Fibroblast of skin of right biceps (primary cell): ENCODE measurements around the gene IRF6.
A peak's percentile ranks its signal among the peaks of the same experiment; 100 is the strongest.

Experiments used
- DNase-seq: peaks from one replicate; pipeline ENCODE4 v3.0.0-alpha.2; 2013

Gene IRF6

DNA sequence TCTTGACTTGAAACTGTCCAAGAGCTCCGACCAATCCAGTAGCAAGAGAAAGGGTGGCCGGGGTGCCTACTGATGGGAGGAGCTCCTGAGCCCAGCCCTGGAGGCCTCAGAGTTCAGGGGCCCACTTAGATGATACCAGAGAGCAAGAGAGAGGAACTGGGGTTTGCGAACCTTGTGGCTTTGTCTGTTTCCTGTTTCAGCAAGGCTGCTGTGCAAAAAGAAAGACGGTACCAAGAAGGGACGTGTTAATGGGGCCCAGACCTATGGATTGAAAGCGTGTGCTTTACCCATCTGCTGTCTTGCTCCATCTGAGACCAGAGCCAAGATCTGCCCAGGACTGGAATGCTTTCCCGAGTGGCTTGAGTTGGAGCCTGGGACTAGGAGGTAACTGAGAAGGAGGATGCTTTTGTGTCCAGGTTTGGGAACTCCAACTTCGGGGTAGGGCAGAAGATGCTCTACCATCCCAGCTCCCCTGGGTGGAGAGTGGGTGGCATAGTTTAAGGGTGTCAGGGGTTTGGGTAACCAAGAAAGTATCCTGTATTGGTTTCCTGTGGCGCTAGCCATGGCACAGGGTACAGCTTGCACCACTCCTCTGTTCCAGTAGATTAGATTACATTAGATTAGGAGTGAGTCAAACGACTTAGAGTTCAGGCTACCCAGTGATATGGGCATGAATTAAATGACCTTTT, 49.9 kb downstream of the IRF6 start, which contains the start of gene TRAF3IP3:
TRAF3IP3 (plus strand) TSS at position 128 of the 689 bp plus-strand sequence. CDS start 3,987 bp downstream, outside the sequence.
- no peak for DNase-seq

DNA sequence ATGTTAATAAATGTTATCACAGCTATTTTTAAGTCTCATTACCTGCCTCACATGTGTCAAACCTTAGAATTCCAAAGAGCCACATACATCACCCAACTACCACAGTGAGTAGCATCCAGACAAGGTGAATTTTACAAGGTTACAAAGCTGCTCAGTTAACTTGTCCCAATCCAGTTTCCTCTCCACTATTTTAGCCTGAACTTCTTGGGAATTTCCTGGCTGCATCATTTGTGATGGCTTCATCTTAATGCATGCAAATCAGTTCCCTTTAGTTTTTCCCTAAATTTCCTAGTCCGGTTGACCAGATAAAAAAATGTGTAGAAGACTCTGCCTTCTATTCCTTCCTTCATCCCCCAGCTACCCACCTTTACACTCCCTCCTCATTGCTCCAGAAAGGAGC, 50.7 kb downstream of the IRF6 start:
- DNase-seq = no peak

DNA sequence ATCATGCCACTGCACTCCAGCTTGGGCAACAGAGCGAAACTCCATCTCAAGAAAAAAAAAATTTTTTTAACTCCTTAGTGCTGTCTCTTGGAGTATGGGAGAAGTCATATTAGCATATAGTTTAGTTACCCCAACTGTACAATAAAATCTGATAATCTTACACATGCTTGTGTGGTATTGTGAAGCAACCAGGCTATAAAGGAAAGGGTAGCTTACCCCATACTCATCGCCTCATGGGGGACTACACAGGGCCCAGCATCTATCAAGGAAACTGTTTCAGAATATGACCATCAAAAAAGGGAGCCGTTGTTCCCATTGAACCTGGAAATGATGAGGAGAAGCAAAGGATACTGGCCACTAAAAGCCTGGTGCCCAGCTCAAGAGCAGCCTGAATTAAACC, 53.1 kb downstream of the IRF6 start:
- DNase-seq = no peak

DNA sequence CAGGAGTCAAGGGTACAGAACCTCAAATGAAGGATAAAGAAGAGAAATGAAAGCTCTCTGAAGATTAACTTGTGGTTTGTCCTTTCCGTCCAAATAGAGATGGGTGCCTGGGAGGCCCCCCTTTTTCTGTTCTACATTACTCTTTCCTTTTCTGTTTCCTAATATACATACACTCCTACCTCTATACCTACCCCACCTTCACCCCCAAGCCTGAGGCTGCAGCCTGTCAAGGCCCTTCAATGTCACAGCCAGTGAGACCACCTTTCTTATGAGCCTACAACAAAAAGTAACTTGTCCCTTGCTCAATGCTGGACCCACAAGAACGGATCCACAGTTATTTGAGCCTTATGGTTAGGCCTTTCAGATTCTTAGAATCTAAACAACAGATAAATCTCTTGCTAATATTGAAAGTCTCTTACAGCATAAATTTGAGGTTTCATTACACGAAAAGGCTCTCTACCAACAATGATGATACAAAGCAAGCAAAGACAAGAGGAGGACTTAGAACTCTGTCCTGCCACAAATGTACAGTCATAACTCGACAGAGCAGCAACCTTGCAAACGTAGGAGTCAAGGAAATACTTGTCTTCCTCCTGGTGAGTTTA, 54.2 kb downstream of the IRF6 start:
- no peak for DNase-seq

DNA sequence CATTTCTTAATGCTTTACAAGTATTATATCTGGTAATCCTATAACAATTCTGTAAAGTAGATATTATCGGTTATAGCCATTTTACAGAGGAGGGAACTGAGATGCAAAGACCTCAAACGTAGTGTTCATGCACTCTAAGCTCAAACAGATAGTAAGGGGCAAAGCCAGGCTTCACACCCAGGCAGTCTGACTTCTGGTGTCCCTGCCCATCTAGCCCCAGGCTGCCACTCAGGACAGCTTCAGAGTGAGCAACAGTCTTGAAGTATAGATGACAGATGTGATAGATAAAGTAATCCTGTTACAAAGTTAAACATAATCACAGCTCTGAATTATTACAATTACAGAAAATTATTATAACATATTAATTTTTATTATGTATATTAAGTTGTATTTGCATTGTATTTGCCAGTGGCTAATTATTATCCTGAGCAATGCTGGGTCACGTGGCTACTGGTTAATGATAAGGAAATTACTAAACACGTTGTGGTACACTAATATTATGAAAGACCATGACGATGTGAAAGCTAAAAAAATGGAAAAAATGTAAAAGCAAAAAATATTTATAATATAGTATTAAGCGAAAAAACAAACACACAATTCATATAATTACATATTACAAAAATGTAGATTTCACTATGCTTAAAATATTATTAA, 56.1 kb downstream of the IRF6 start:
- no peak for DNase-seq

DNA sequence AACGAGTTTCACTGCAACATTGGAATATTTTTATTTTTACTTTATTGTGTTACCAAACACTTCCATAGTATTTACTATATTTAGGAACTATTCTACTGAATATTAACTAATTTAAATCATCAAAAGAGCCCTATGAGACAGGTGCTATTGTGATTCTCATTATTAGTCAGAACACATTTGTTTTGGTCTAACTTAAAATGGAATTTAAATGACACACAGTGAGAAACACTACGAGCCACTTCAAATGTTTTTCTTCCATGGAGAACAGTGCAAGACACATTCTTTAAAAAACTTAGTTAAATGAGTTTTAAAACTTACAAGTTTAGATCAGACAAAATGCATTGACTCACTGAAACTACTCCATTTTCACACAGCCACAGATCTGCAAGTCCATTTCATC, 56.7 kb downstream of the IRF6 start:
- DNase-seq = no peak

DNA sequence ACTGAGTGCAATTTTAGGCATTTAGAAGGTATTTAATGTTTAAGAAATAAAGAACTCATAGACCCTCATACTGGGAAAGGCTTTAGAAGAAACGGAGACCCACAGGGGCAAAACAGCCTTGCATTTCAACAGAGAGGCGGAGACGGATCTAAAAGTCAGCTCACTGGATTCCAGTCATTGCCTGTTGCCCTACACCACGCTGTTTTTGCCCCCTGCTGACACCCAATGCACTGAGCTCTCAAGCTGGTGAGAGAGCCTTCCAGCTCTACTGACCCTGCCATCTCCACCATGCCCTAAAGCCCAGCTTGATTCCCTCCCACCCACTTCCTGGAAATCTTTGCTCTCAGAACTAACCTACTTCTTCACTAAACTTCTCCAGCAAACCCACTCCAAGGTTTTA, 57.3 kb downstream of the IRF6 start:
- no peak for DNase-seq

DNA sequence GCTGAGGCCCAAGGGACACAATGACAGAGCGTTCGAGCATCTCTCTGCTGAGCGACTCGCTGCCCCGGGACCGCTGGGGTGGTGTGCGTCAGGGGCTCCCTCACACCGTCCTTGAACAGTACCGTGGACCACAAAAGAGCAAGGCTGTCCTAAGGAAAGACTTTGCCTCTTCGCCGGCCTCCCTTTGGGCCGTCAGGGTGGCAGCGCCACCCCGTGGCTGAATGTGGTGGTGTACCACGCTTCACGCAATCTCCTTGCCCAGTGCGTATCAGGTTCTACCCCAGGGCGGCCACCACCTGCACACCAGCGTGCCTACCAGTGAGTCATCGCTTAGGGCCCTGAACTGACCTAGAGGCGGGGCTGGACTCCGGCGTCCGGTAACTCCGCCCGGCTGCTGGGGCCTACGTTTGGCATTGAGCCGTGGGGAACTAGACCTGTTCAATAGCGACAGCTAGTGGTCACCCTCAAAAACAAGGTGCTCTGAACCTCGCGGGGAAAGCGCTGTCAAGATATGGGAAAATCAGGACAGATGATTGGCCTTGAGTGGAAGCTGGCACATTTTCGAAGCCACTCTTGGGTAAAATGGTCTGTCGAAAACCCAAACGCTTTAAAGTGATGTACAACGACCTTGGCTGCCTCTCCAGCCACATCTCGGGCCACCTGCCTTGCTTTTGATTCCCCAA, 58.2 kb downstream of the IRF6 start:
- DNase-seq = peak; percentile 82

DNA sequence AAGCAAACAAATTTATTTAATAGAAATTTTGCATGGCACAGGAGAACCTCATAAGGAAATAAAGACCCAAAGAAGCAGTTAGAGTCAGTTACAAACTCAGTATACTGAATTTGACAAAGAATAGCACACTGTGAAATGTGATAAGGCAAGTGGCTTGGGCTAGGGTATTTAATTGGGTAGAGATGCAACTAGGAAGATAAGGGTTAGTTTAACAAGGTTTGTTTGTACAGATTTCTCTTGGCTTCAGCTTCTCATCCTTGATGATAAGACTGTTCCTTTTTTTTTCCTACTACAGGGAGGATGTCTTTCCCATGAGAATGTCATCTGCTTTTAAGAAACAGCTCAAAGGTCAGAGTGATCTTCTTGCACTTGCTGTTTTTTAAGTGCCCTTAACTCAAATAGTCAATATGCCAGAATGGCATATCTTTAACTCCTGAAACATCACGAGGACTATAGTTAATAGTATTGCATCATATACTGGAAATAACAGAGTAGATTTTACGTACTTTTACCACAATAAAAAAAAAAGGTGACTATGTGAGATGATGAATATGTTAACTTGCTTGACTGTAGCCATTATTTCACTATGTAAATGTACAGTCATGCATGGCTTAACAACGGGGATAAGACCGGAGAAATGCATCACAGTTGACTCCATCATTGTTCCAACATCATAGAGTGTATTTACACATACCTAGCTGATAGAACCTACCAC, 59.3 kb downstream of the IRF6 start:
- no peak for DNase-seq

DNA sequence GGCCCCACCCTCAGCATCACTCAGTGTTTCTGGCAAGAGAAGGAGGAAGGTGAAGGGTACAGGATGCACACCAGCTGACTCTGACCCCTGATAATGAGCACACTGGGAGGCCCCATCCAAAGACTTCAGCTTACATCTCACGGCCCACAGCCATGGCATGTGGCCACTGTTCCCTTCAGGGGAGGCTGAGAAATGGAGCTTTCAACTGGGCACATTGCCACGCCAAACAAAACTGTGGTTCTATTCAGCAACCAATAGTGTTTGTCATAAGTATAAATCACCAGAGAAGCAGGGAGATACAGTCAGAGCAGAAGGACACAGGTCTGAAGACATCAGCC, 62.8 kb downstream of the IRF6 start:
- DNase-seq = peak; percentile 79

DNA sequence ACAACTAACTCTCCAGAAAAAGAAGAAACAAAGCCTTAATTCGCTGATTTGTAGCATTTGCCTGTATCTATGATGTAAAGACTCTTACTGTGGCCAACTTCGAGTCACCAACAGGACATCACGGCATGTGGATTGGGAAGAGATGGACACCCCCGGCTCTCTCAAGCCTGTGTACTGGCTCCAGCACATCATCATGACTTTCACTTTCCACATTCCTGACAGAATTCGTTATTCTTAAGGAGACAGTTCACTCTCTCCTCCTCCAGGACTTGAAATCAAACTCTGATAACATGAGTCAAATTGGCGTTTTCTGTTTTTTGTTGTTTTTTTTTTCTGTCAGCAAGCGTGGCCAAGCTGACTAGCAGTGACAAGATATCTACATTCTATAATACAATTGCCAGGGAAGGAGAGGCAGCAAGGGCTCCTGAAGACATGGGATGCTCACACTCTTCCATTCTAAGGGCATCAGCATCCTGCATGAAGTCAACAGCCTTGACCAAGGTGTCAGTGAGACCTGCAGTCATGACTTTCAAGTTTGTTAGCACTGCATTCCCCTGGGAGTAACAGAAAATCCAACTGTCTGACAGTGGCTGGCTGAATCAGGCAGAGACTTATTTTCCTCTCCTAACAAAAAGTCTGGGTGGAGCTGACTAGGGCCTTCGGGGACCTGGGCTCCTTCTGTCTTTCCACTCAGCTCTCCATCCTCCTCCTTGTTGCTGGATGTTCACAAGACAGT, 63.4 kb downstream of the IRF6 start:
- peak; percentile 34 for DNase-seq

DNA sequence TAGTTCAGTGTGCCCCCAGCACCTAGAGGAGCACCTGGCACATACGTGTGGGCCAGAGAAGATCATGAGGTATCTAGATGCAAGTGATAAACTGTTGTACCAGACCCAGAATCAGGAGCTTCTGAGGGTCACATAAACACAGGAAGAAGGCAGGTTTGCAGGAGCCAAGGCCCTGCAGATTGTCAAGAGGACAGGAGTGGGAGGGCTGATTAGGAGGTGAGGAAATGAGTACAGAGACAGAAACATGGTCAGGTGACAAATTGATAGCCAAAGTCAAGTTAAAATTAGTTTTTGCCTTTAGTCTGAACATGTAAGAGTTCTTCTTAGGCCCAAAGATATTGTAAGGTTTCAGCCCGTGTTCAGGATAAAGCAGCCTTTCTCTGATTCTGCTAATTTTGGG, 64.1 kb downstream of the IRF6 start:
- no peak for DNase-seq

DNA sequence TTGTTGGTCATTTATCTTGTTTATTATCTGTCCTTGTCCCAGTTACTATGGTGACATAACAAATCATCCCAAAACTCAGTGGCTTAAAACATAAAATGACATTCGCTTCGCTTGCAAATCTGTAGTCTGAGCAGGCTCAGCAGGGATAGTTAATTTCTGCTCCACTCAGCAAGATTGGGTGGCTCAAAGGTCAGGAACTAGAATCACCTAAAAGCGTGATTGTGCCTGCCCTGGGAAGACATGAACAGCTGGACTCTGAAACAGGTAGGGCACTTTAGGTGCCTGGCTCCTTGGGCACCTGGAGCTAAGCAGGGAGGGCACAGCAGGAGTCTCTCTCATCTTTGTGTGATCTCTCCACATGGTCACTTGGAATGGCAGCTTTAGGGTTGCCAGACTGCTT, 64.7 kb downstream of the IRF6 start:
- DNase-seq = no peak

DNA sequence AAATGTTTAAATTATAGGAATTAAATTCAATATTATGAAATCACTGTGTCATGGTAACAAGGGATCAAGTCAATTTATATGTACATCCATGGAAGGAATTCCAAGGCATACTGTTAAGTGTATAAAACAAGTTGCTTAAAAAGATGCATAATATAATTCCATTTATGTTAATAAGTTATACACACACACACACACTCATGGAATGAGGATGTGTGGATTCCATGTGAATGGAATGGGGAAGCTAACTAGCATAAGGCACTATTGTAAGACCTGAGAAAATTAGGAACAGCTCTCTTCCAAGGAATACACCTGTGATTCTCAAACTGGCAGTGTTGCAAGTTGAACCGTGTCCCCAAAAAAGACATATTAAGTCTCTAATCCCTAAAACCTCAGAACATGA, 67.7 kb downstream of the IRF6 start:
- DNase-seq = no peak

DNA sequence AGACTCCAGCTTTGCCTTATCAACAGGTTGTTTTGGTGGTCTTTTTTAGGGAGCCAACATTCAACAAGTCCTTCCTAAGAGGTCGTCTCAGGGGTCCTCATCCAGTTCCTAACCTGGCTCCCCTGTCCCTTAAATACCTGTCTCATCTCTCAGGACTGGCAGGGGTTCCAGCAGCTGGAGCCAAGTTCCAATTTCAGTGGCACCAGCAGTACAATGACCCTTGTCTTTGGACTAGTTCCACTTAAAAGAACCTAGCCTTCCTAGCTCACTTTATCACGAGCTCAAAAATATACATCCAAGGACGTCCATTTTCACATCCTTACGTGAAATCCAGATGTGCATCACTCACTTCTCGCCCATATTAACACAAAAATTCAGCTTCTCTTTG, 68.8 kb downstream of the IRF6 start:
- DNase-seq = no peak

DNA sequence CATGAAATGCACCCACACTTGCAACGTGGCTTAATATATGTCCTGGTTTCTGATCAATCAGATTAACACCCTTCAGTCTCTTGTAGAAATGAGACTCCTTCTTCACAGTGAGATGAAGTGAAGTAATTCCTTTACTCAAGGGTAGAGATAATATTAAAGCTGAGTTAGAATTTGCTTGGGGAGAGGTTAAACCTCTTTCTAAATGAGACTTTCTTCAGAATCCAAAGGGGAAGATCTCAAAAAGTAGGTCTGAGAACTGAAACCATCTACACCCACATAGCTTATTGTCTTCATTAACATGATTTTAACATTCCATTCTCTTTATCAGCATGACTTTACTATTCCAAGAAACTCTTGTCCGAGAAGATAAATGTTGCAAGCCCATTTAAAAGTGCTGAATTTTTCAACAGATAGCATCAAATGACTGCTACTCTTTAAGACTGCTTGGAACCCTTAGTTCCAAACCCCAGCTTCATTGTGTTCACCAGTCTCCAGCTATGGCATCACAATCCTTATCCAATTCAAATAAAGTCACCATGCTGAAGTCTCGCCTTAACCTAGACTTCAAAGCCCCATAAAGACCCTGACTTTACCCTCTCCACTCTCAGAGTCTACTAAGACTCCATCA, 69.3 kb downstream of the IRF6 start:
- DNase-seq = no peak
